Endothelial cell of umbilical vein (primary cell): ENCODE results near the gene CUL9.

ENCODE experiments used
- EZH2 ChIP-seq: IDR thresholded peaks from 2 replicates; pipeline ENCODE4 v1.6.1; 2012; ENCODE audit warnings: borderline replicate concordance, low read depth, mild to moderate bottlenecking, moderate library complexity, low read length, inconsistent platforms; ENCODE audit not compliant: severe bottlenecking
- FOS ChIP-seq: IDR thresholded peaks from 2 replicates; pipeline ENCODE4 v1.6.1; 2011; ENCODE audit warnings: mild to moderate bottlenecking, low read length, moderate library complexity, borderline replicate concordance; ENCODE audit not compliant: insufficient read depth
- JUN ChIP-seq: IDR thresholded peaks from 2 replicates; pipeline ENCODE4 v1.6.1; 2011; ENCODE audit warnings: borderline replicate concordance, low read depth; ENCODE audit not compliant: insufficient read length, insufficient read depth
- MAX ChIP-seq: IDR thresholded peaks from 2 replicates; pipeline ENCODE4 v1.6.1; 2011; ENCODE audit not compliant: insufficient read depth, insufficient read length
- POLR2A ChIP-seq: IDR thresholded peaks from 2 replicates; pipeline ENCODE4 v1.6.1; 2012; ENCODE audit warnings: low read depth, mild to moderate bottlenecking, control low read depth, low read length
- POLR2AphosphoS5 ChIP-seq: IDR thresholded peaks from 2 replicates; pipeline ENCODE4 v1.6.1; 2012; ENCODE audit warnings: low read depth, mild to moderate bottlenecking, control low read depth, low read length, moderate library complexity; ENCODE audit not compliant: insufficient read depth
- TF ChIP-seq, protein P1 (sequence below), 2 donors: IDR thresholded peaks; 1 replicate in 1 of 2; 2 replicates in 1 of 2; pipeline ENCODE4 v1.5.1; 2011; ENCODE audit warnings: low read length in 2 of 2, mild to moderate bottlenecking in 2 of 2, moderate library complexity in 2 of 2, control low read depth in 1 of 2, inconsistent platforms in 1 of 2, low read depth in 1 of 2; ENCODE audit not compliant: insufficient read depth in 1 of 2; ENCODE audit errors: extremely low read depth in 1 of 2

DNA sequence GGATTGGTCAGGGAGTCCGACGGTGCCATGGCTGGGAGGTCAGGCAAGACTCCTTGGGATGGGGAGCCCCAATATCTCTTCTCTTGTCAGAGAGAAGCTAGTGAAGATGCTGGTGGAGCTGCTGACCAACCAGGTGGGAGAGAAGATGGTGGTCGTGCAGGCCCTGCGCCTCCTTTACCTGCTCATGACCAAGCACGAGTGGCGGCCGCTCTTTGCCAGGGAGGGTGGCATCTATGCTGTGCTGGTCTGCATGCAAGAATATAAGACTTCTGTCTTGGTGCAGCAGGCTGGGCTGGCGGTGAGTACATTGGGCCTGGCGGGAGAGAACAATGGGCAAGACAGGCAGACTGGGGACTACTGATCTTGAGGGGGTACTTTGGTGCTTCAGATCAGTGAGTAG is 10.9 kb downstream of the CUL9 start:
- TF ChIP-seq POLR2AphosphoS5, result no peak
- no peak for TF ChIP-seq POLR2A
- TF ChIP-seq EZH2, result no peak
- no peak for TF ChIP-seq JUN
- TF ChIP-seq, protein P1, sequence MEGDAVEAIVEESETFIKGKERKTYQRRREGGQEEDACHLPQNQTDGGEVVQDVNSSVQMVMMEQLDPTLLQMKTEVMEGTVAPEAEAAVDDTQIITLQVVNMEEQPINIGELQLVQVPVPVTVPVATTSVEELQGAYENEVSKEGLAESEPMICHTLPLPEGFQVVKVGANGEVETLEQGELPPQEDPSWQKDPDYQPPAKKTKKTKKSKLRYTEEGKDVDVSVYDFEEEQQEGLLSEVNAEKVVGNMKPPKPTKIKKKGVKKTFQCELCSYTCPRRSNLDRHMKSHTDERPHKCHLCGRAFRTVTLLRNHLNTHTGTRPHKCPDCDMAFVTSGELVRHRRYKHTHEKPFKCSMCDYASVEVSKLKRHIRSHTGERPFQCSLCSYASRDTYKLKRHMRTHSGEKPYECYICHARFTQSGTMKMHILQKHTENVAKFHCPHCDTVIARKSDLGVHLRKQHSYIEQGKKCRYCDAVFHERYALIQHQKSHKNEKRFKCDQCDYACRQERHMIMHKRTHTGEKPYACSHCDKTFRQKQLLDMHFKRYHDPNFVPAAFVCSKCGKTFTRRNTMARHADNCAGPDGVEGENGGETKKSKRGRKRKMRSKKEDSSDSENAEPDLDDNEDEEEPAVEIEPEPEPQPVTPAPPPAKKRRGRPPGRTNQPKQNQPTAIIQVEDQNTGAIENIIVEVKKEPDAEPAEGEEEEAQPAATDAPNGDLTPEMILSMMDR (IDR thresholded peaks at IDR 0.05; ENCODE audit: extremely low read depth in 1 of 2, insufficient read depth in 1 of 2, low read depth in 1 of 2, low read length in 2 of 2), result no peak
- TF ChIP-seq FOS, result no peak
- no peak for TF ChIP-seq MAX
